Measurements from ENCODE around the gene PRKCH.
A peak's percentile ranks its signal among the peaks of the same experiment; 100 is the strongest.

PRKCH gene

DNA sequence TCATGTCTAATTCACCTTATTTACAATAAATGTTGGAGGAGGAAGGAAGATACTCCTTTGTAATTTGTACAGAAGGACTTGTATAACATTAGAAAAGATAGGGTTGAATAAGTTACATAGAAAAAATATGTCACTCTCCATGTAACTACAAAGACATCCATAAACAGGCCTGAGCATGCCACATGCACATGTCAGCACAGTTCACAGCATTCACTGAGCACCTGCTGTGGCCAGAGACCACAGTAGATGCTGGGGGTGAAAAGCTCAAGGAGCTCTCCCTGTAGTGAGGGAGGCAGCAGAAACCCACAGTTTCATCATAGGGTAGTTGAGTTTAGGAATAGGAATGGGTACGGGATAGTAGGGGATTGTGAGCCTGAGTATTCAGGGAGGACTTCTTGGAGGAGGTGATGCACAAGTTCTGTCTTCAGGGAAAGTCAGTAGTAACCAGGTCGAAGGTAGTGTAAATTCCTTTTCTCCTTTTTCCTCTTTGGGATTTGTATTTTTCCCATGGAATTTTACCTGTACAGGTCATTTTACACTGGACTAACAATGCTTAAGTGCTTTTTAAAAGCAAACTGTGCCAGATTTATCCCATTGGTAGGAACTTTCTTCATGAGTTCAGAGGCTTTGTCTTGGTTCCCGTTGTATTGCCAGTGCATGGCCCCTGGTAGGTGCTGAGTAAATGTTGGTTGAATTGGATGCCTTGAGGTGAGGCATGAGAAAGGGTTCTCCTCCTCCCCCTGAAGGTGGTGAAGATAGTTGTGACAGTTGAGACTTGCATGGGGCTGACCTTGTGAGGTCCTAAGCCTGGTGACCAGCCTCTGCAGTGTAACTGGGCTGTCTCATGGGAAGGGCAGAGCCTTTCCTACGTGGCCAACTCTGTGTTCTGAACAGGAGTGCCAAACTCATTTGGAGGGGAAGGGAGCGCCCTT, 20.2 kb downstream of the PRKCH start:
- DNase-seq, result no peak

DNA sequence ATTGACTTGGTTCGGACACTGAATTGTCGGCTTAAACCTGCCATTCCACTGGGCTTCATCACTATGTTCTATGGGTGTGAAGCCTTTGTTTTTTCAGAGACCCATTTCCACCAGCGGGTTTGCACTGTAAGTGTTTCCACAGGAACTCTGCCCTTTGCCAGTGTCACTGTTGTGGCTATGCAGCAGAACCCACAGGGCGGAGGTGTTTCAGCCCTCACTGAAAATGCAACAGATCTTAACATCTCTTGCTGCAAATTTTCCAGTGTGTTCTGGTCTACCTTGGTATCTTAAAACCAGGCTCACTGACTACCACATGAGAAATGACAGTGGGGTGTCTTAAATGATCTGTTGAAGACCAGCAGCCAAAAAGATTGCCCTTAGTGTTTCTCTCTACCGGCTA, 21.1 kb downstream of the PRKCH start:
- no peak for DNase-seq

DNA sequence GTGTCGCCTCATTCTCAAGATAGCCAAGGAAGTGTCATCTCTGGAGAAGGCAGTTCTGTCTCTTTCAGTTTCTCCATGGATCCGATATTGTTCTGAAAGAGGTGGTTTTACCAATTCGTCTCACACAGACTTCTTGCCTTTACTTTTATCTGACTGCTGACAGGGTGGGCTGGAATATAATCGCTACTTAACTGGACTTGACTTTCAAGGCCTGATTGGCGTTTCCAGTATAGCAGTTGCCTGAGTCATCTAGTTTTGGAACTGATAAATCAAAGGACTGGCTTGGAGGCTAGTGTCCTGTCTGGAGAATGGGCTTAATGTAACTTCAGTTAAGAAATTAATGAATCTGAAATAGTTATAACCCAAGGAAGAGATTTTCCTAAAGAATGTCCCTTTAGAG, 21.6 kb downstream of the PRKCH start:
- DNase-seq, result no peak

DNA sequence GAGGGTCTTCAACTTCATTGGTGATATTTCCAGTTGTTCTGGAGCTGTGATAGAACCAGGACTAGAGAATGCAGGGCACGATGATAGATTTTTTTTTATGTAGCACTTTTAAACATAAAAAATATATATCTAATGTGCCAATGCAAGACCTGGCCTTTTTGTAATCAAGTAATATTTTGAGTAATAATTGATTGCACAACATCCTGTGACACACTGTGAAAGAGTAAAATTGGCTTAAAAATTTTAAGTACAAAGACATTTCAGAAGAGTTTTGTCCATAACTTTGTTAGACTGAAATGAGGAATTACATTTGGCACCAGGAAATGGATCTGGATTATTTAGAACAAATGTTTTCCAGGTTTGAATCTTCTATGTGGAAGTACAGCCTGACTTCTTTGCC, 22.1 kb downstream of the PRKCH start:
- no peak for DNase-seq

DNA sequence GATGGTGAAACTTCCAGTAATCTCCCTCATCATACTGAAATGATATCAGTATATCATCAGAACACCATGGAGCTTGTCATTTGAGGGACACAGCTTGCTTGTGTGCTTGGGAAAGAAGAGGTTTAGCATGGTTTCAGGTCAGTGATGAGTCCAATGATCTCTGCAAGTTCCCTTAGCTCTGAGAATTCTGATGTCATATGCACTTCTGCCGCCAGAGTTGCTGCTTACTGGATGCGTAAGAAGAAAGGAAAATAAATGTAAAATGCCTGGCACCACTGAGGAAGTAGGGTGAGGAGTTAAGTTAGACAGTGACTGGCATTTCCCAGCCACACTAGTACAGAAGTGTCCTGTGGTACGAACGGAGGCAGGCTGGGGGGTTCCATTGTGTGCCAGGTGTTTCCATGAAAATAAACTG, 22.6 kb downstream of the PRKCH start:
- no peak for DNase-seq

DNA sequence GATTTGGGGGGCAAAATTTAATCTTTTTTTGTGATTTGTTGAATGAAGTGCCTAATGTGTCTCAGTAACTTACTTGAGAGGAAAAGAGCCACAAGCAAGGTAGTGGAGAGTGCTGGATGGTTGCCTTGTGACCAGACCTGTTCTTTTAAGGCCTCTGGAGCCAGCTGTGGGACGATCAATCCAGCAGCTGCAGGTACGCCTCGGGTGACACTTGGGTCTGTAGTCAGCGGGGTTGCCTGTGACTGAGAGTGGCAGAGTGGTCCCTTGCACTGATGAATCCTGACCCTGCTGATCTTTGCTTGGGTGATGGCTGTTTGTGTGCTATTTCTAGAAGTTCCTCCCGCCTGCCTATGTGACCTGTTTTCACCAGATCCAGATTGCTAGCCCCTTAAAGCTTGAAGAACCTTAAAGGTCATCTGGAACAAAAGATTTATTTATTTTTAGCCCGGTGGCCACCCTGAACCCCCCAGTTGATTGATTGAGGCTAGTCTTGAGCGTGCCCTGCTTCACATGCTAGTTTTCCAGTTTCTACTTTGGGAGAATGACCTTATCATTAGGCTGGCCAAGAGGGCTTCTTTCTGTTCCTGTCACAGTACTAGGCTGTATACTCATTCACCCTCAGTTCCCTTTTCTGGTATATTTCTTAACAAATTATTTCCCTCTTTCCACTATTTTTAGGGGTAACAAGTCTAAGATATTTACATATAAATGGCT, 23.2 kb downstream of the PRKCH start:
- no peak for DNase-seq

DNA sequence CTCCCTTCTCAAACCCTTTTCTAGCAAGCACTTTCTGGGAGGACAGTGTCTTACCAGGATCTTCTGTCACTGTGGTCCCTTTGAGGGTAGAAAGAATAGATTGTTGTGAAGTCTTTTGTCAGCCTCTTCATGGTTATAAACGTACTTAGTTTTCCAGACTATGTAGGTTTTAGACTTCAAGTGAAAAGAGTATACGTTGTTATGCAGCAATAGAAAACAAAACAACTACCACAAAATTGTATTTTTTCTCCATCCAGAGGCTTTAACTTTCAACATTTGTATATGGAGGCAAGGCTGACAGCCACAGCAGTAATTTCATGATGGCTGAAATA, 23.7 kb downstream of the PRKCH start:
- DNase-seq, result no peak

DNA sequence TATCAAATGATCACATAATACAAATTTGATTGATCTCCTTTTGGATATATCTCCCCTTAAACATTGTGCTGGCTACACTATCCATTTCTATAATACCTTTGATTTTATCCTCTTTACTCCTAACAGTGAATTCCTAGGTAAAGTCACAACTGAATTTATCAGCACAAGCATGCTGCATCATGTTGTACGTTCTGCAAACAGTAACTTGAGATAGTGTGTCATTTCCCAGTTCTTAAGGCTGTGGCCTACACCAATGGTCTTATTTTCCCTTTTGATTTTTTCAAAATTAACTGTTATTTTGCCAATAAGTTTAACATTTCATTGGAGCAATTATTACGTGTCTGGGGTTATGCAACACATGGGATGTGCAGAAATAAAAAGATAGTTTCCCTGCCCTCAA, 24.8 kb downstream of the PRKCH start:
- DNase-seq, result no peak

DNA sequence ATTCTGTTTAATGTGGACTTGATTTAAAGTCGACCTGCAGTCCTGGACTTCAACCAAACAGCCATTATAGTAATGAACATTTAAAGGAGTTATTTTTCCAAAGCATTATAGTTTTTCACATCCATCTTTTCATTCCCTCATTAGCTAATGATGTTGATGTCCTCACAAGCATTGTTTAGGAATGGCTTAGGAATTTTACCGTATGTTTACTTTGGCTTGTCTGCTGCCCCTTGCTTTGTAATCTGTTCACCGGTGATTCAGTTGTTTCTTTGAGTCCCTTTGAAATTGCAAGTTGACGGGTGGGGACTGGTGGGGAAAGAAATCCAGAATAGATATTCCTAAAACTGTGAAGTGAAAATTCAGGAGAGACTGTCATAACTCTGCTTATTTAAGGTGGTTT, 25.4 kb downstream of the PRKCH start:
- DNase-seq, result no peak

DNA sequence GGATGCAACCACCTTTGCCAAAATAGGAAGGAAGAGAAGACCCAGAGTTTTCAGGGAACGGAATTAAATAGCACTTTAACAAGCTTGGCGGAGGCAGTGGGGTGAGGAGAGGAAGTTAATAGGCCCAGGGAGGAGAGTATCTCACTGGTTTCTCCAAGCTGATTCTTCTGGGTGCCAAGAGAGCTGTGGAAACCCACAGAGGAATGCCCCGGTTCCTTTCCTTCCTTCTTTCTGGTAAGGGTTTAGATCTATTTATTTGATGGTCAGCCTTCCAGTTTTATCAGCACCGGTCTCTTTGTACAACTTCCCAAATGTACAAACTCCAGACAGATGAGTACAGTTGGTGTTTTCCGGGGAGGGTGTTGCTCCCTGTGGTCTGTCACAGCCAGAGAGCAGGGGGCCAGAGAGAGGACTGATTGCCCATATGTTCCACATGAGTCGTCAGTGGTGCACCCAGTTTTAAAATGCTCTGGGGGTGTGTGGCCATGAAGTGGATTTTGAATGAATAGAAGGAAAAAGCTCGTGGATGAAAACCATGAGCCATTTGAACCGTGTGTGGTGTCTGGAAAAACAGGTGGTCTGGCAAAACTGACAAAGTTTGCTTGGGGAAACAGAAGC, 26.6 kb downstream of the PRKCH start:
- no peak for DNase-seq

DNA sequence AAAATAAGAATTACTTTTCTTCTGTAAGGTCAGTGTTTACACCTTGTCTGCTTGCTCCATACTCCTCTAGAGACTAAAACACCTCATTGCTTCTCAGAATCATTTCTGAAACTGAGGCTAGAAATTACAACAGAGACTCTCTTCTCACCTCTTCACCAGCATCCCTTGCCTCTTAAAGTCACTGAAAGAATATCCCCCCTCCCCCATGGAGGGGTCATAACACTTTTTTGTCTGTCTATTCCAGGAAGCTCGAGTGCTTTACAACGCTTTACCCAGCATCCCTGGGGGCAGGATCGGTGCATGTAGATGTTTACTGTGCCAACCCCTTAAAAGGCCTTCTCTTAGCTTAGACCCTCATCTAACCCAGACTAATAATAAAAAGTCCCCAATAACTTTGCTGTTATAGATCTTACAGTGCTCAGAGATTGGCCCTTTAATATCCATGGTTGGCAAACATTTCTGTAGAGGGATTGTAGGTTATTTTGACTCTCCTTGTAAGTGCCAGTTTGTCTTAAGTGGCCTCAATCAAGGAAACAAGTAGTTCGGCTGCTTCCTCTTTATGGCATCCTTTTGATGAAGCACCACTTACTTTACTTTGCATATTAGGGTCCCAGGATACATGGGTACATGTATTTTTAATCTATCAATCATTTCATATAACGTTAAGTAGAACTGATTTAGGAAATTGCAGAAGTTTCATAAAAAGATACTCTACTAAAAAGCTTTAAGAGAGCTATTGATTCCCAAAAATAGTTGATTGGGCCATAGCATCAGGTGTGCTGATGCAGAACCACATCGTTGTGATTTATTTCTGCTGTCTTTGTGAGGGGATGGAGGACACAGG, 29.3 kb downstream of the PRKCH start:
- no peak for DNase-seq

DNA sequence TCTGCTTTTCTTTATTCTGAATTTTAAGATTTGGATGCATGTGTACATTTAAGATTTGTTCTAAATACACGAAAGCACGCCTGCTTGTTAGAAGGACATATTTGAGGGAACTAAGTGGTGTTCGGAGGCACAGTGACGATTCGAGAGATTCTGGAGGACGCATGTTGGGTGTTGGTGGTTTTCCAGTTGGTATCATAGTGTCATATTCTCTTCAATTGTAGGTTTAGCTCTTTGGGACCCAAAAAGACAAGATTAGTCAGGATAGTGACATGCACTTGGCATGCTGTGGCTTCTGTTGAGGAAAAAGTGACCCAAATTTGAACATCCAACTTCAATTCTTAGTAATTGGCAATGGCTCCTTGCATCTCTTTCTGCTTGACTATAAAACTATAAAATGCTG, 30.1 kb downstream of the PRKCH start:
- DNase-seq, result no peak

DNA sequence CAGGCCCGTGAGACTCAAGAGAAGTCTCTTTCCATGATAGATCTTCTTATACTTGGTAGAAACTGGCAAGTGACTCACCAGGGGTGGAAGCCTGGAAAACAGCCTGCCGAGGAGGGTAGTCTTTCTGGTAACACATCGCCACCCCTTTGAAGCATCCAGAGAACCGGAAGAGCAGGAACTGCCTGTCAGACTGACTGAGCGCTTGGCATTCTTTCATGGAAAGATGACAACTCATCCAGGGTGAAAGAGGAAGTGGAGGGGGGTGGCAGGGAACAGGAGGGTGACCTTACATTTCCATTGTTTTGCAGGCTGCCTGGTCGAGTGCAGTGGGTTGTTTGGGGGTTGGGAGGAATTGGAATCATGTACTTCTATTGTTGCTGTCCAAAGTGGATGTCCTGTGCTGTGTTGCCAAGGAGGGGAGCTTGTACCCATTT, 34.5 kb downstream of the PRKCH start:
- DNase-seq, result peak; percentile 98

DNA sequence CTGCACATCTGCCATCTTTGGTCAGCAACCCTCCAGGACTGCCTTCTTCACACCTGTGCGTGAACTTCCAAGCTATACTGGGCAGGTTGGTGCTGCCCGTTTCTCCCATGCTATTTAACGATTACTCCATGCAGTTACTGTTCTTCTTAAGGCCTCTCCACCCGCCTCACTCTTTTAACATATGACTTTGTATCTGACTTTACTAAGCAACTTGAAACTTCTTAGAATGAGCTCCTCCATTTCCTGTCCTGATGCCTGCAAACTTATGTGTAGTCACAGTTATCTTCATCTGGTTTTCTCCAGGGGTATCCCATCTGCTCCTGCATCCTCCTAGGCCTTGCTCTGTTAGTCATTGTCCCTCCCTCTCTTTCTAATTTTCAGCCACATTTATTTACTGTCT, 35.7 kb downstream of the PRKCH start:
- no peak for DNase-seq

DNA sequence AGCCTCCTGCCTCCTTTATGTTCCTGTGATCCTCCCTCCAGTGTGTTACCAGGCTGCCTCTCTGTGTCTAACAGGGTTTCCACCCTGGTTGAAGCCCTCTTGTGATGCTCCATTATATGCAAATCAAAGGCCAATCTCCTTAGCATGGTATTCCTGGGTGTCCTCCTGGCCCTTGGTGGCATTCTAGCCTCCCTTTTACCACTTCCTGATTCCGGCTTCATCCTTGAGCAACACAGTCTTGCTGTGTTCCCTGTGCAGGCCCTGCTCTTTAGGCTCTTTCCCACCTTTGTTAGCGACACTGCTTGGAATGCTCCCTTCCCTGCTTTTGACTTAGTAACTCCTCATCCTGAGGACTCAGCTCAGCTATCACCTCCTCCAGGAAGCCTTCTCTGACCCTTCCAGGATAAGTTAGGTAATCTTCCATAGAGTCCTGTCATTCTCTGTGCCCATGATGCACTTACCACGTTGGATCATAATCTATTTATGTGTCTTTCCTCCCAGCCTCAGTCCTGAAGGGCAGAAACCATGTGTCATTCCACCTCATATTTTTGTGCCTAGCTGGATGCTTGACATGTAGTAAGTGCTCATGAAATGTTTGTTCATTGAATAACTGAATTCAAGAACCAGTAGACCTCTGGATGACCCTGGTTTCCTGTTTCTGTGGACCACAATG, 37.3 kb downstream of the PRKCH start:
- DNase-seq, result no peak

DNA sequence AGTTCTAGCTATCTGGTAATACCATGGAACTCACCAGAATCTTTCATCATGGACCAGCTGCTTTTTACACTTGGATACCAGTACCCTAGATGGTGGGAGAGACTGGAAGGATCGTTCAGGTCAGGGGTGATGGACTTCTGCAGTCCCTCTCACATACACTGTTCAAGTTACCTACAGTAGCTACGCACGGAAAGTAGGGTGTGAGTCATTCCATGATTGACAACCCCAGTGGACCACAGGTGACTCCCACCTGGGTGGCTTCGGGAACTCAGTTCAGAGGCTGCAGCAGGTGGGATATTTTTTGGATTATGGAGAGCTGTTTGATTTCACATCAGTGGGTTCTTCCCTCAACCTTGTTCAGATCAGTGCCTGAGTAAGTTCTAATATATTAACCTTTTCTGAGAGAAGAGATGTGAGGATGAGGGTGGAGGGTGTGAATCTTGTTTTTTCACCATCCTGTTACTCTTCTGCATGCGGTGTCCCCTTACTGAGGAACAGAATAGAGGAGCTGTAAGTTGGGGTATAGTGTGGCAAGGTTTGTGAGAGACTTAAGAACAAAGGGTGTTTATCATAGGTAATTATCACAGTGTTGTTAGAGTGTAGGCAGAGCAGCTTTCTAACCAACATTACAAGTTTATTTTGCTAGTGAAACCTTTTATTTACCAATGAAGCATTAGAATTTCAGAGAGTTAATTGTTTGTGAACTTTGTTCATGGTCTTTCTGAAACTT, 39.6 kb downstream of the PRKCH start:
- DNase-seq, result peak; percentile 61

DNA sequence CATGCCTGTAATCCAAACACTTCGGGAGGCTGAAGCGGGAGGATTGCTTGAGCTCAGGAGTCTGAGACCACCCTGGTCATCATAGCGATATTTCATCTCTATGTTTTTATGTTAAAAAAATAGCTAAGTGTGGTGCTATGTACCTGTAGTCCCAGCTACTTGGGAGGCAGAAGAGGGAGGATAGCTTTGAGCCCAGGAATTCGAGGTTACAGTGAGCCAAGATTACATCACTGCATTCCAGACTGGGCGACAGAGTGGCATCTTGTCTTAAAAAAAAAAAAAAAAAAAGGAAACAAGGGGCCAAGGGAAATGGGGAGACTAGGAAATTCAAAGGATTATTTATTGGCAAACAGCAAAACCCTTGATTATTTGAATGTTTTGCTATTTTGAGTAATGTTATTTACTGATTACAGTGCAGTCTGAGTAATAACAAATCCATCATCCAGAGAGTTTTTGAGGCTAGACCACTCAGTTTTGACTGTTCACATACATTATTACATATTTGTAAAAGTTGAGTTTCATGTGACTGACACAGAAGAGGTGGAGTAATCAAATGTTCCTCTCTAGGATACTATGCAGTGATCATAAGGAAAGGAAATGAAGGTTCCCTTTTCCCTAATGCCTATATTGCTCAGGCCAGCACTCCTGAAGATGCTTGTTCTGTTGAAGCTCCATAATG, 40.8 kb downstream of the PRKCH start:
- DNase-seq, result no peak

DNA sequence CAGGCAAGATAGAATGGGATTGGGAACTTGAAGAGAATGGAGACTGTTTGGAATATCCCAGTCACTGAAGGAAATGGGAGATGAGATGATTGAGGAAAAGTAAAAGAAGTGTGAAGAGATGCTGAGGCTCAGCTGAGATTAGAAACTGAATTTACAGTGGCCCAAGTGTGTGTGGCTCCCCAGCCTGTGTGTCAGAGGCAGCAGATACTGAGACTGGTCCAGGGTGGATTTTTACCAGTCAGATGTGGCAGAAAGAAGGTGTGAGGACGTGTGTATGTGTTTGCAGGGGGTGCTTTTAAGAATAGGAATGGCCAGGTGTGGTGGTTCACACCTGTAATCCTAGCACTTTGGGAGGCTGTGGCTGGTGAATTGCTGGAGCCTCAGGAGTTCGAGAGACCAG, 42.9 kb downstream of the PRKCH start:
- DNase-seq, result no peak

DNA sequence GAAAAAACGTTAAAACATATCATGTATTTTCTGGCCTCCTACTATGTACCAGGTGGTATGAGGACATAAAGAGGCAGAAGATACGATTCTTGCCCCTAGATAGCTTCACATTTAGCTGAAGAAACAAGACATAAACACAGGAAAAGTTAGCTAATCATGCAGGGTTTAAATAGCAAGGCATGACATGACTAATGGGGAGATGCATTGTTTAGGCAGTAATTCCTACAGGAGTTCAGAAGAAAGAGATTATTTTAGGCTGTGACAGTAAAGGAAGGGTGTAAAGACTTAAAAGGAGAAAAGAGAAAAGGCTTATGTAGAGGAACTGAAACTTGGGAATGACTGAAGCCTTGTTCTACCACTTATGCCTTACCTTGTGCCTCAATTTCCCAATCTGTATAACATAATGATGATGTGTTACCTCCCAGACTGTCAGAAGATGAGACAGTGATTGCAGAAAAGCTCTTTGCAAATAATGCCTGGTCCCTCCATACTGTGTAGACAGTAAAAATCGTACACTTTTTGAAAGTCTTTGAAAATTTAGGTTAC, 44.4 kb downstream of the PRKCH start:
- no peak for DNase-seq

DNA sequence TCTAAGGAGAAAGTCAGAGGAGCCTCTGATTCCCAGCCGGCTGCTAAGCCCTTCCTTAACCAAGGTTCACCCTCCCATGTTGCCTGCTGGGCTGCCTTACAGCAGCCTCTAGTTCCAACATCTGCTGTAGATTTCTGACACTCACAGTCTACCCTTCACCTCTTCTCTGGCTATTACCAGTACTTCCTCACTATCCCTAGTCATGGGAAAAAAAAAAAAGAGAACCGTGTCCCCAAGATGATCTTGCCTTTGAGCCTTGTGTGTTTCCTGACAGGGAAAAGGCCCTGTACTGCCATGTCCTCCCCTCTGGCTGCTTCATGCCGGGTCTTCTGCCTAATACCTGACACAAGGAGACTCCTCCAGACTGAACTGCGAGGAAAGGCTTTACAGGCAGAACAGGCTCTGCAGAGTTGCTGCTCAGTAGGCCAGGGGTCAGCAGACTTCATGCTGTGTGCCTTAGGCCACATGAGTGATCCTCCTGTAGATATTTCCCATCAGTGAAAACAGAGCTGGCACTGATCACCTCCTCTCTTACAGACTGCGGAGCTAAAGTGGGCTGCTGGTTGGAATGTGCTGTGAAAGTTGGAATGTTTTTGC, 46.8 kb downstream of the PRKCH start:
- DNase-seq, result peak; percentile 94

Measured in islet precursor cell (in vitro differentiated cells).